GM12801 (cell line): ENCODE results near the gene MAPKAPK5.

Experiments
- TF ChIP-seq, protein P1 (sequence below): IDR thresholded peaks from one replicate; pipeline ENCODE4 v1.5.1; 2011; ENCODE audit warnings: control low read depth; ENCODE audit not compliant: insufficient read length; ENCODE audit errors: extremely low read depth

Gene MAPKAPK5

DNA sequence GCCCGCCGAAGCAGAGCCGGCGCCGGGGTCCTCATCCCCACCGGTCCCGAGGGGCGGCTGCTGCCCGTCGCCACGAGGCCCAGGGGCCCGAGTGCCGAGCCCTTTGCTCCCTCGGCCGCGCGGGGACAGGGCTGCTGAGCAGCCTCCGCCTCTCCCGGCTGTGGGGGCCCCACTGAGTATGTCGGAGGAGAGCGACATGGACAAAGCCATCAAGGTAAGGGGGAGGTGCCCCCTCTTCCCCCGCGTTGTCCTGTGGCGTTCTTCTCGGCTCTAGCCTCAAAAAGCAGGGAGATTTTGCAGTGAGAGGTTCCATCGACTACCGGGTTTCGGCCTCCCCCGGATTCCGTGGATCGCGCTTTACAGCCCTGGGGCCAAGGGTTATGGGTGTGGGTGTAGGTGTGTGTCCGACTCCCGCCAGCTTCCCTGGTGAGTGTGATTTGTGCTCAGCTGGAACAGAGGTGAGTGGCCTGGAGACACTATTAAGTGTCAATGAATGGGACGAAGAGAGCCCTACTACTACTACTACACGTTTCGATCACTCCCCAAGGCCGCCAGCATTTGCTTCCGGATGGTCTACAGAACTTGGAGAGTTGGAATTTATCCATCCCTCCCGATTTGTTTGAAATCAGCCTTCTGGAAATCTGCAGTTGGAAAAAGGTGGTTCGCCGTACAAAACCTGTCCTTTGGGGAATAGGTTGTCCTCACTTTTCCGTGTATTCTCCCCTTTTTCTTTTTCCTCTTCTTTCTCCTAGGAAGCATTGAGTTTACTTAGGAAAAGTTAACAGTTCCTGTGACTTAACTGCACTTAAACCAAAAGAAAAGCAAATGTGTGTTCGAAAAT is 748 bp downstream of the MAPKAPK5 start:
- TF ChIP-seq, protein P1, sequence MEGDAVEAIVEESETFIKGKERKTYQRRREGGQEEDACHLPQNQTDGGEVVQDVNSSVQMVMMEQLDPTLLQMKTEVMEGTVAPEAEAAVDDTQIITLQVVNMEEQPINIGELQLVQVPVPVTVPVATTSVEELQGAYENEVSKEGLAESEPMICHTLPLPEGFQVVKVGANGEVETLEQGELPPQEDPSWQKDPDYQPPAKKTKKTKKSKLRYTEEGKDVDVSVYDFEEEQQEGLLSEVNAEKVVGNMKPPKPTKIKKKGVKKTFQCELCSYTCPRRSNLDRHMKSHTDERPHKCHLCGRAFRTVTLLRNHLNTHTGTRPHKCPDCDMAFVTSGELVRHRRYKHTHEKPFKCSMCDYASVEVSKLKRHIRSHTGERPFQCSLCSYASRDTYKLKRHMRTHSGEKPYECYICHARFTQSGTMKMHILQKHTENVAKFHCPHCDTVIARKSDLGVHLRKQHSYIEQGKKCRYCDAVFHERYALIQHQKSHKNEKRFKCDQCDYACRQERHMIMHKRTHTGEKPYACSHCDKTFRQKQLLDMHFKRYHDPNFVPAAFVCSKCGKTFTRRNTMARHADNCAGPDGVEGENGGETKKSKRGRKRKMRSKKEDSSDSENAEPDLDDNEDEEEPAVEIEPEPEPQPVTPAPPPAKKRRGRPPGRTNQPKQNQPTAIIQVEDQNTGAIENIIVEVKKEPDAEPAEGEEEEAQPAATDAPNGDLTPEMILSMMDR: no peak

GRCh38 chr12:111846016-111846415 is 4.0 kb downstream of the MAPKAPK5 start:
- TF ChIP-seq, protein P1: no peak

GRCh38 chr12:111850526-111850925 is 8.5 kb downstream of the MAPKAPK5 start:
- TF ChIP-seq, protein P1: no peak

DNA sequence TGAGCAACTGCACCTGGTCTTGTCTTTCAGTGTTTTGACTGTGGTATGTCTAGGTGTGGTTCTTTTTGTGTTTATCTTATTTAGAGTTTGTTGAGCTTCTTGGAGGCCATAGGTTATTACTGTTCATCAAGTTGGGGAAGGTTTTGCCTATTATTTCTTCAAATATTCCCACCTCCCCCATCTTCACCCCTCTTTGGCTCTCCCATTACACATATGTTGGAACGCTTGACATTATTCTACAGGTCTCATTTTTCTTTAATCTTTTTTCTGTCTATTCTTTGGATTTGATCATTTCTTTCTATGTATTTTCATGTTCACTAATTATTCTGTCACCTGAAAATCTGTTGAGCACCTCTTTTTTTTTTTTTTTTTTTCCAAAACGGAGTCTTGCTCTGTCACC is 16.2 kb downstream of the MAPKAPK5 start:
- TF ChIP-seq, protein P1: no peak

GRCh38 chr12:111858778-111859177 is 16.8 kb downstream of the MAPKAPK5 start:
- TF ChIP-seq, protein P1: no peak

DNA sequence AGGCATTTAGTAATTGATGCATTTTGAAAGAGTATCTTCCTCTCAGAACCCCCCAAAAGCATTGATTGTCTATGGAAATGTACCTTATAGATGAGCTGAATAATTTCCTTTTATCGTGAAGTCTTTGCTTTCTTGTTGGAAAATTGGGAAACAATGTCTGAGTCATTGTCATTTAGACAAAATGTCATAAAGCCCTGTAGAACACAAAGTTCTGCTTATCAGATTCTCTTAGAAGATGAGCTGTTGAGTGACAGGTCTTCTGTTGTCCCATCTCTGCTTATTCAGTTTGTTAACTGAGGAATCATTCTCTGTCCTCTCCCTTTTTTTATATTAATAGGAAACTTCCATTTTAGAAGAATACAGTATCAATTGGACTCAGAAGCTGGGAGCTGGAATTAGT is 22.9 kb downstream of the MAPKAPK5 start:
- TF ChIP-seq, protein P1: no peak

DNA sequence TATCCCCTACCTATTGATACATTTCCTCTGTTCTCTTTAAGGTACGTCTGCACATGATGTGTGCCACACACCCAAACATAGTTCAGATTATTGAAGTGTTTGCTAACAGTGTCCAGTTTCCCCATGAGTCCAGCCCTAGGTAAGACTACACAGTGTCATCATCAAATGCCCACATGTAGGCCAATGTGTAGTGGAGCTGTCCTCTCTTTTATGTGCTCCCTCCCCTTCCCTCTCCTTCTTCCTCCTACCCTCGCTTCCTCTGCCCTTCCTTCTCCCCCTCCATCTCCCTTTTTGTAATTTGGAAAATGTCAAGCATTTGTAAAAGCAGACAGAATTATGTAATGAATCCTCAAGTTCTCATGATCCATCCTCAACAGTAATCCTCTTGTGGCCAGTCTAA is 25.5 kb downstream of the MAPKAPK5 start:
- TF ChIP-seq, protein P1: no peak
